Cardiac fibroblast (primary cell): ENCODE measurements around the gene KRTAP16-1.
A peak's percentile ranks its signal among the peaks of the same experiment; 100 is the strongest.

Experiments used
- DNase-seq, 2 donors: peaks; one replicate each; pipeline versions ENCODE4 v3.0.0 to v3.0.0-alpha.2; 2010; ENCODE audit warnings: low read depth in 2 of 2
- H3K4me3 ChIP-seq, 2 donors: replicated peaks in 1 of 2; 1 replicate in 1 of 2; 2 replicates in 1 of 2; pipeline ENCODE4 v1.5.1; 2011; ENCODE audit warnings: low read depth in 2 of 2, low read length in 2 of 2, mild to moderate bottlenecking in 2 of 2, moderate library complexity in 1 of 2
- CTCF ChIP-seq: IDR thresholded peaks from one replicate; pipeline ENCODE4 v1.5.1; 2011; ENCODE audit warnings: low read depth, mild to moderate bottlenecking, low read length, inconsistent platforms

KRTAP16-1 gene

DNA sequence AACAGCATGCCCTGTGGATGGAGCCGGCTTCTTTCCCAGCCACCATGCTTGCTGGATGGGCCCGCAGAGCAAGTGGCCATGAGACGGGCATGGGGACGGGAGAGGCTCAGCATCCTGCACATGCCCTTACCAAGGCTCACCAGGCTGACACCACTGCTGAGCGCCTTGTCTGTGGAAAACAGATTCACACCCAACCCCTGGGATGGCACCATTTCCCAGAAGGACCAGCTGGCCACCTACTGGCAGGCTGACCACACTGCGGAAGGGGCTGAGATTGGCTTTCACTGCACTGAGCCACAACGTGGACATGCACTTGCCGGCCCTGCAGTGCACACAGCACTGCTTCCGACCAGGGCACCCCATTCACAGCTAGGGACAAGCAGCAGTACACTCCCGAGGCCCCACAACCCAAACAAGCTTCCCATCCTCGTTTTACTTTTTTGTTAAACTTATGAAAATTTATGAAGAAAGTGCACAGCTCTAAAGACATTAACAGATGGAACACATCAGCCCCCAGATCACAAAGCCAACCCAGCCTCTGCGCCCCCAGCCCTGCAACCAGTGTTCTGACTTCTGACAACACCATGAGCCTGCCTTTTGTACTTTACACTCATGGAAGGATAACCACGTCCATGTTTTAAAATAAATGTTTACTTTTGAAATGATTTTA, 20.3 kb upstream of the KRTAP16-1 start:
- TF ChIP-seq CTCF = peak; percentile 86
- DNase-seq = peak; percentile 43 to 59
- no peak overlapping the region for H3K4me3 ChIP-seq

- DNase-seq = no peak
- no peak for TF ChIP-seq CTCF
- no peak overlapping the region for H3K4me3 ChIP-seq
Observed at GRCh38 chr17:41328207-41328606, 19.1 kb upstream of the KRTAP16-1 start.

DNA sequence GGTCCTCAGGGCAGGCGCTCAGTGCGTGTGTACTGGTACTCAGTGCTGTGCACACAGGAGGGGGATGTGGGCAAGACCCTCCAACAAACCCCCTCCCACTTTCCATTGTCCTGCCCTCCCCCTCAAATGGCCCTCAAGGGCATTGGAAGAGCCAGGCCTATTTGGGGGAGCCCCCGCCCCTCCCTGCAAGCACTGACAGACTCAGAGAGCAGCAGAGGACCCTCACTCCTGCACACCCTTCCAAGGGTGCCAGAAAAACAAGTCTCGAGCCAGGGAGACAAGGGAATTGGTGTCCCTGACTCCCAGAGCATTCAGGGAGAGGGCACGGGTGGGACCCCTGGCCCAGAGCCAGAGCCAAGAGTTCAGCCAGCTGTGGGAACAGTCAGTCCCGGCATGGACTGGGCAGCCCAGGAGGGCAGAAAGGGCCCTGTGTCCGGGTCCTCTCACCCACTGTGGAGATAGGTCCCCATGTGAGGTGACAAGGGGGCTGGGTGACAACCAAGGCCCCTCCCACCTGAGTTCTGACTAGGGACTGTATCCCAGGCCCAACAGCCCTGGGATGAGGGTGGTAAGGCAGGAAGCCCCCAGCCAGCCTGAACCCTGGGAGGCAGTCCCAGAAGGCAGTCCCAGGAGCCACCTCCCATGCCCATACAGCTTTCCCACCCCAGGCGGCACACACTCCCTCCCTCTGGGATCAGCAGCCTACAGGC, 18.5 kb upstream of the KRTAP16-1 start:
- DNase-seq = no peak
- H3K4me3 ChIP-seq = no peak overlapping the region
- TF ChIP-seq CTCF = no peak

DNA sequence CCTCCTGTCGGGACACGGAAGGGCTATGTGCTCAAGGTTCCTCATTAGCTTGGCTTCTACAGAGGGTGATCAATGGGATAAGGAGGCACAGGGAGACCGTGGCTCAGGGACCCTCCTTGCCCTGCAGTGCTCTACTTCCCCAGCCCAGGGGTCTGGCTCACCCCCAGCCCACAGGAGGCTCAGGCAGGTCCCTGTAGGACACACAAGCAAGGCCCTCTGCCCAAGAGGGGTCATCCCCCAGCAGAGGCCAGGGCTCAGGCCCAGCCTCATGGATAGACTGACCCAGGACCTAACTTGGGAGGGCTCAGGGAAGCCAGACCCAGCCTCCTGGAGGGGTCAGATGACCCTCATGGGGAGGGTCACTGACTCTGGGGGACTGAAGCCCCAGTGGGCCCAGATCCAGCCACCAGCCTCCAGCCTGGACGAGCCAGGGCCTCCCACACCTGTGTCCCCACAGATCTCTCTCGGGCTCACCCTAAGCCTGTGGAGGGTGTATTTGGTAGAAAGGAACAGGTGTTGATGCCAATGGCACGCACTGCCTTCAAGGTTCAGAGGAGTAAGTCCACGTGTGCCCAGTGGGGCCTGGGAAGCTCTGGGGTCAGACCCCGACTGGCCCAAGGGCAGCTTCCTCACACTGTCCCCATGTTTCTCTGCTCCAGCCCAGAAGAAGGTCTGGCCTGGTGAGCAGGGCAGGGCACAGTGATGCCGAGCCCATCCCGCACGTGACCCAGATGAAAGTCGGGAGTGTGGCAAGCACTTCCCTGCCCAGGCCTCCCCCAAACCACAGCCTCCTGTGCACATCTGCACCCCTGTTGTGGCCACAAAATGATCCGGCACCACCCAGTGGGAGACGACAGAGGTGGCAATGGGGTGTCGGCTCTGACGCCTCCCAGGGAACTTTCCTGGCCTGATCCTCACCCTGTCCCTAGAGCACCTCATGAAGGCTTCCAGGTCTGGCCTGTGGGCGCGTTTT, 17.4 kb upstream of the KRTAP16-1 start:
- no peak overlapping the region for H3K4me3 ChIP-seq
- DNase-seq = no peak
- no peak for TF ChIP-seq CTCF

- H3K4me3 ChIP-seq = no peak overlapping the region
- TF ChIP-seq CTCF = no peak
- no peak for DNase-seq
Observed at GRCh38 chr17:41325611-41326010, 16.5 kb upstream of the KRTAP16-1 start.

DNA sequence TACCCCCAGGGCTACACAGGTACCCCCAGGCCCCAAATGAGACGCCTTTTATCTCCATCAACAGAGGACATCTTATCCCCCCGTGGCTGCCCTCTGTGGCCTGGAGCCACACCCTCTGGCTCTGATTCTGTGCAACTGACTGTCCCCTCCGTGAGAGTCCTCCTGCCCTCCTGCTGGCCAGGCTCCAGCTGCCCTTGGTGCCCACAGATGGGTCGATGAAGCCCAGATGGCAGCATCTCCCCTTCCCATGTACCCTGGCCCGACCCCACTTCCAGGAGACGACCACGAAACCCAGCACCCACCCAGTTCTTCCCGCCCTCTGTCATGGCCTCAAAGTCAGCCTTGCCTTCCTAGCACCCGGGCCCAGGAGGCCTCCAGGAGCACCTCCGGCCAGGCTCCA, 16.0 kb upstream of the KRTAP16-1 start:
- H3K4me3 ChIP-seq = no peak overlapping the region
- no peak for DNase-seq
- TF ChIP-seq CTCF = no peak
